Activated T-cell treated with anti-CD3 and anti-CD28 coated beads for 24 hours (primary cell): Measurements from ENCODE around the gene ECT2L.

Source experiments
- DNase-seq: peaks from one replicate; pipeline ENCODE4 v3.0.0-alpha.2; 2020; ENCODE audit warnings: low read depth

ECT2L gene

DNA sequence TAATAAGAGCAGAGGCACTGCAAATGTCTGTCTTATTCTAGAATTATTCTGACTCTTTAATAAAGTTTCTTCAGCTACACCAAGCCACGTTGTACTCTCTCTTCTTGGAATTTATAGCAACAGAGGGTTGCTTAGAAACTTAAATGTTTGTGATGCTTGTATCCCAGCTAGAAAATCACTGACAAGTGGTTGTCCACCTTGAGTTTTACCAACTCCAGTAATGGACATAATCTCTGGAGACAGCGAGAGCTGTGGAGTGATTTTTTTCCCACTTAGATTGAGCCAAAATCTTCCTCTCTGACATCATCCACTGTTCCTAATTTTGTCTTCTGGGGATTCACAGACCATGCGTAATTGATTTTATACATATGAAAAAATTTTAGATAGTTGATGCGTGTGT is 8.0 kb downstream of the ECT2L start:
- no peak for DNase-seq

DNA sequence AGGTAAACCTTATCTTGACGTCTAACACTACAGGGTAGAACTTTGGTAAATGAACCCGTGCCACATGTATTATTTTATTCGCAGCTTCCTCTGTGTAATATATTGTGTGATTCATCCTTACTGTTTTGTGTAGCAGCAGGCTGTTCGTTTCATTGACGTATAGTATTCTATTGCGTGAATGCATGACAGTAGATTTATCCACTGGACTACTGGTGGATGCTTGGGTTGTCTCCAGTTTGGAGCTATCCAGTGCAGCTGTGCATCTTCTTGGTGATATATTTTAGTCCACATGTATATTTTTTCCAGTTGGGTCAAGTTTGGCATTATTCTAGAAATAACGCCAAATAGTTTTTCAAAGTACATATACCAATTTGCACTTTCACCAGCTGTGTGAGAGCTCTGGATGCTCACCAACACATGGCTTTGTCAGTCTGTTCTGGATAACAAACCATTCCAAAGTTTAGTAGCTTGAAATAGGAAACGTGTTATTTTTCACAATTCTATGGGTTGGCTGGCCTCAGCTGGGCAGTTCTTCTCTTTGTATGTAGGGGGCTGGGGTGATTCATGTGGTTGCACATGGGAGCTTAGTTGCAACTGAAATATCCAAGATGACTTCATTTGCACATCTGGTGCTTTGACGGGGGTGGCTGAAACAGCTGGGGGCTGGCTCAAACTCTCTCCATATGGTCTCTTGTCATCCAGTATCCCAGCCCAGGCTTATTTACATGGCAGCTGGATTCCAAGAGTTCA is 9.3 kb downstream of the ECT2L start:
- no peak for DNase-seq

DNA sequence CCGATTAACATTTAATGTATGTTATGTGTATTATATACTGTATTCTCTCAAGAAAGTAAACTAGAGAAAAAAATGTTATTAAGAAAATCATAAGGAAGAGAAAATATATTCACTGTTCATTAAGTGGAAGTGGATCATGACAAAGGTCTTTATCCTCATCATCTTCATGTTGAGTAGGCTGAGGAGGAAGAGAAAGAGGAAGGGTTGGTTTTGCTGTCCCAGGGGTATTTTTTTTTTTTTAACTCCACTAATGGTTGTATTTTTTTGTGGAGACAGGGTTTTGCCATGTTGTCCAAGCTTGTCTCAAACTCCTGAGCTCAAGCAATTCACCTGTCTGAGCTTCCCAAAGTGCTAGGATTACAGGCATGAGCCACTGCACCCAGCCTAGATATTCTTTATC is 11.0 kb downstream of the ECT2L start:
- no peak for DNase-seq

DNA sequence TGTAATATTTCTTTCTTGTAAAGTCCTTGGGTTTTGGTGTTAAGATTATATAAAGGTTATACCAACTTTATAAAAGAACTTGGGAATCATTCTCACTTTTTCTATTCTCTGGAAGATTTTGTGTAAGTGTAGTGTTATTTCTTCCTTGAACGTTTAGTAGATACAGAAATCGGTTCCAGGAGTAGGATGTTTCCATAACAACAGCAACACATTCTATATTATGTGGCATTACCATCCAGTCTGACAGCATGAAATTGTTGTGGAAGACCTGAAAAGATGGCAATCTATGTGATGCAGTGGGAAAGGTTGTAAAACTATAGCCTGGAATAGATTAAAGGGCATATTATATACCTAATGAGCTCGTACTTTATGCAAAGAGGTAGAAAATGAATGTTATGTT is 13.8 kb downstream of the ECT2L start:
- no peak for DNase-seq

DNA sequence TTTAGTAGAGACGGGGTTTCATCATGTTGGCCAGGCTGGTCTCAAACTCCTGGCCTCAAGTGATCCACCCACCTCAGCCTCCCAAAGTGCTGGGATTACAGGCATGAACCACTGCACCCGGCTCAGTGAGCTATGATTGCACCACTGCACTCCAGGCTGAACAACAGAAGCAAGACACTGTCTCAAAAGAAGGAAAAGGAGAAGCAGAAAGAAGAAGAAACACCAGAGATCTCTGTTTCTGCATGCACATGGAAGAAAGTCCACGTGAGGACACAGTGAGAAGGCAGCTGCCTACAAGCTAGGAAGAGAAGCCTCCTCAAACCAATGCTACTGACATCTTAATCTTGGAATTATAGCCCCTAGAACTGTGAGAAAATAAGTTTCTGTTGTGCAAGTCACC is 16.0 kb downstream of the ECT2L start:
- no peak for DNase-seq

DNA sequence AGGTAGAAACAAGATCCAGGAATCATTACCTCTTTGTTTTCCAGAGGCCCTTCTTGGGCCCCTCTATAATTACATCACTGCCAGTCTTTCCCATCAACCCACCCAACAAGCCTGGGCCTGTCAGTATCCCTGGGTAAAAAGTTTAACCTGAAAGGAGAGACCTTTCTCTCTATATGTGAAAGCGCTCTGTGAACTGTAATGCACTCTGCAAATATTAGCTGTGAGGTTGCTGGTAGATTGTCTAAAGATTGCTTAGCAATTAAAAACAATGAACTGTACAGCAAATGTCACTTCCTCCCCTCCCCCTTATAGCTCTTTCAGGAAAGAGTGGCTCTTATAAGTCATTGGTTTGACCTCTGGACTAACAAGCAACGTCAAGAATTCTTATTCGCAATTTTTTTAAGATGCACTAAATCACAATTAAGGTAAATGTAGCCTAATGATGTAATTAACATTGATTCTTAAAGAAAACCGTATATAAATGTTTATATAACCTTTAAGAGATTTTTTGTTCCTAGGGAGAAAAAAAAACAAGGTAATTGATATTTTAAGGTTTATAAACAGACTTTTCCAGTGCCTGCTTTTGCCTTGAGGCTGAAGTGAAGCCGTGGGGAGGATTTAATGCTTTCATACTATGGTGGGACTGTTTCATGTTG is 18.4 kb downstream of the ECT2L start:
- DNase-seq, result no peak

DNA sequence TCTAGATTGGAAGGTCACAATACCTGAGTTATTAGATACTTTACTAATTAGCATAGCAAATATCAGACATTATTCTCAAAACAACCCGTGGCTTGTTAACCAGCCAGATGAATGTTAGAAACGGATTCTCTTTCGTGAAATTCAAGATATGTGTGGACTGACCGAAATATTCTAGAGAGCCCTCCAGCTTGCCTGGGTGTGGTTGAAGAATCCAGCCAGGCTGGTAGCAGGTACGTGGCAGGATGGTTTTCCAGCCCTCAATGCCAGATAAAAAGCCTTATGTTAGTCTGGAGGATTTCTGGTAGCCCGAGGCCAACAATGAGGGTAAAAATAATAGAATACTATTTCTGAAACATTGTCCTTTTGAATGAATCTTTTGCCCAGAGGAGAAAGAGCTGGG is 19.3 kb downstream of the ECT2L start:
- no peak for DNase-seq

DNA sequence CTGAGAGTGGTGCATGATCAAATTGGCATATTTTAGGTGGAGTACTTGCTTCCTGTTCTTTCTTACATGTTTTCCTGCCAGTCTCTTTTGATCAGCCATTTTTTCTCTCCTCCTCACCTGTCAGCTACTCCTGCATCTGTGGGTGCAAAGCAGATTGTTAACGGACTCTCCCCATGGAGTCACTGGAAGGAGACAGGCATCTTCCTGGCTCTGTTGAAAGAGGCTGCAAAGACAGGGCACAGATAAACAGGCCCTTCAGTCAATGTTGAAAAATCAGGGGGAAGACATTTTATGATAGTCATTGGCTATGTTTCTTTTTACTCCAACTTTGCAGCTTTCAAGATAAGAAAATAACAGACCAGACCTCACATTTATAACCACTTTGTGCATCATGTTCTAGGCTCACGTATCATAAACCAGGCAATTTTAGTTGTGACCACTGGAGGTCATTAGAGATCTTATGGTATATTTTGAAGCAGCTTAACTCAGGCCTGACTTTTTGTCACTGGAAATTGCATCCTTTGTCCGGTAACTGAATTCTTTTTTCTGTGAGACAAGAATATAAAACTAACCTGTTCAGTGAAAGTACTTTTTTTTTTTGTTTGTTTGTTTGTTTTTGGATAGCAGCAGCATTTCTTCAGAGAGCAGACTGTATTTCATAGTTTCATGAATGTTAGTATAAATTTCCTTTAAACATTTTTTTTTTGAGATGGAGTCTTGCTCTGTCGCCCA is 20.1 kb downstream of the ECT2L start:
- no peak for DNase-seq

DNA sequence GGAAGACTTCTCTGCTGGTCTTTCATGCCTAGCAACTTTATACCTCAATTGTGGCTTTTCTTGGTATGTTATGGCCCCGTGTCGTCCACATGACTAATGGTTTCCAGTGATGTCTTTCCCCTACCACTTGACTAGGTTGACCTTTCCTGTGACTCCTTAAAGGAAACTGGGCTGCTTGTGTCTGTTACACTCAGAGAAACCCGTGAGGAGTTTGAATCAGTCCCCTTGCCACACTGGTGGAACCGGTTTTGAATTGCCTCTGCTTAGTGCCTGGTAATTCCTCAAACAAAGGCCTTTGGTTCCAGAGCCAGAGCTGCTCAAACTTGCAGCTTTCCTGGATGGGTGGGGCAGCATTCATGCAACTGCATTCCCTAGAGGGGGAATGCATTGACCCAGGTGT is 21.9 kb downstream of the ECT2L start:
- DNase-seq, result no peak

DNA sequence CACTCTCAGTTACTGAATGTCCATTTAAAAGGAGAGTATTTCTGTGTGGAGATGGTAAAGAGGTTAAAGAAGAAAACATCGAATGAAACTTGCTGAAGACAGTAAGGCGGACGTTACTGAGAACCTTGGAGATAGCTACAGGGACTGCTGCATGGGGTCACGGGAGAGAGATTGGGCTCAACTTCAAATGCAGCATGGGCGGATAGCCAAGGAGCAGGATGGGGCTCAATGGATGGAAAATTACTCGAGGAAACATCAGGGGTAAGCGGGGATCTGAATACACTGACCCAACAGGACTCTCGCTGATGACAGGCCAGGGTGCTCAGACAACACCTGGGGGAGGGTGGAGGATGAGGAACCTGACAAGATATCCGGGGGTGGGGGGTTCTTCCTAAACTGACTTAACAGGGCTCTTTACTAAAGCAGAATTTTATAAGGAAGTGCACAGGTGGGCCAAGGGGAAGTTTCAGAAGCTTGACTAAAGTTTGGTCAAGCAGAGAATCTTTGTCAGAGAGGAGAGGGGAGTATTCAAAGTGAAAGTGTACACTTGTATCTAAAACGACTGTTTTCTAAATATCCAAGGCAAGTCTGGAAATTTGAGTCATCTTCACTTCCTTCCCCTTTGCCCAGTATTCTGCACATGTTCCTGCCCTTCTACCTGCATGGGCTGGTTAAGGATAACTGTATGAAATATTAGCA is 22.8 kb downstream of the ECT2L start:
- DNase-seq, result no peak

DNA sequence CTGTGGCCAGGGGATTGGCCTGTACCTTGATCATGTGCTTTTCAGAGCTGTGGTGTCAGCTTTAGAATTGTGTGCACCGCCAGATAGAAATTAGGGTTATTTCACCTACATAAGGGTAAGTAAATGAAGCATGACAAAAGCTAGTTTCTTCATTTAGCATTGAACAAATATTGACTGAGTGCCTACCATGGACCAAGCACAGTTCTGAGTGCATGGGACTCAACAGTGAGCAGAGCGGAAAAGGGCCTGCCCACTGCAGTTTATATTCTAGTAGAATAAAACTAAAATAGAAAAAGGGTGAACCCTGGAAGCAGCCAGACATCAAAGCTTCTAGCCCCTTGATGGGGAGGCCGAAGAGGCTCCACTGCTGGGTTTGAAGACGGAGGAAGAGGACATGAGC is 25.6 kb downstream of the ECT2L start:
- DNase-seq, result no peak

DNA sequence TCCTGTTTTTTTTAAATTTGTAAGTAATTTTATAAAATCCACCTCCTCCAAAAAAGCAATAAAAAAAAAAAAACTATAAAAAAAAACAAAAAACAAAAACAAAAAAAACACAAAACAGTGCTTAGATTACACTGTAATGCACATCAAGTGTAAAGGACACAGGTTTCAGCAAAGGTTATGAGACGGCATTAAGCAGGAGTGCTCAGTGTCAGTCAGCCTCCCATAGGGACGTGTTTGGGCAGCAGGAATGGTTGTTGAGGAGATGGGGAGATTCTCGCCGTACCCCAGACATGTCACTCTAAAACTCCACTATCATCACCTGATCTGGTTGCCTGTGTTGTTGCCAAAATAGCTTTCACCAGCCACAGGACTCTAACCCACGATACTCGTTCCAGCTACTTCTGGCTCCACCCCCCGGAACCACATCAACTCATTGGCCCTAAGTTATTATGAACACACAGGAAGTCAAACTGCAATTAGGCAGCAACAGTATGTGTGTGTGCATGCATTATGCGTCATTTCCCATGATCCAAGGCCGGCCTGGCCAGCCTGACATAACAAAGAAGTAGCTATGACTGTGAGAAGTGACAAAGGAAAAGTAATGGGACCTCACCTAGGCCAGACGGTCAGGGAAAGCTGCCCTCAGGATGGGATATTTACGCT is 28.7 kb downstream of the ECT2L start:
- no peak for DNase-seq

DNA sequence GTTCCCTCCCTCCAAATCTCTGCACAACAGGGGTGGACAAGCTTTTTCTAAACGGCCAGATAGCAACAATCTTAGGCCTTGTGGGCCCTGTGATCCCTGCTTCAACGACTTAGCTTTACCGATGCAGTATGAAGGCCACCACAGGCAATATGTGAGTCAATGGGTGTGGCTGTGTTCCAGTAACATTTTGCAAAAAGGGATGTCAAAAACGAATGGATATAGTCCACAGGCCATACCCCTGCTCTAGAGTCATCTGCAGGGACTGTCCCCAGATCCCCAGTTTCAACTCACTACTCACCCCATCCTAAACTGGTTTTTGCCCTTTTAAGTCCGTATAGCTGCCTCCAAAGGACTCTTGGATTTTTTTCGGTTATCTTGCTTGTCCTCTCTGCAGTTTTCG is 34.4 kb downstream of the ECT2L start:
- no peak for DNase-seq

DNA sequence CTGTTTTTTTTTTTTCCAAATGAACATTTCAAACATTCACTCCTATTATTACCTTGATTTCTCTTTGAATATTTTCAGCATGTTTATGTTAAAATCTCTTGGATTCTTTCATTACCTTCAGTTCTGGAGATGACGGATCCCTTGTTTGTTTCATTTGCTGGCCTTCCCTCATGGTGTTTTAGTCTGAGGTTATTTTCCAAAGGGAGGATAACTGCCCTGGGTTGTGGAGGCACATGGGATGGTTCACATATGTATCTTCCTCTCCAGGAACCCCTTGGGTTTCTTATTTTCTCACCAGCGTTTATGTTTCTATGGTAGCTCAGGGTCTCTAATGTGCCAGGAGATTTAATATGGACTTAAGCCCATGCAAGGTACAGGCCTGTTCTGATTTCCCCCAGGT is 36.3 kb downstream of the ECT2L start:
- DNase-seq, result no peak

DNA sequence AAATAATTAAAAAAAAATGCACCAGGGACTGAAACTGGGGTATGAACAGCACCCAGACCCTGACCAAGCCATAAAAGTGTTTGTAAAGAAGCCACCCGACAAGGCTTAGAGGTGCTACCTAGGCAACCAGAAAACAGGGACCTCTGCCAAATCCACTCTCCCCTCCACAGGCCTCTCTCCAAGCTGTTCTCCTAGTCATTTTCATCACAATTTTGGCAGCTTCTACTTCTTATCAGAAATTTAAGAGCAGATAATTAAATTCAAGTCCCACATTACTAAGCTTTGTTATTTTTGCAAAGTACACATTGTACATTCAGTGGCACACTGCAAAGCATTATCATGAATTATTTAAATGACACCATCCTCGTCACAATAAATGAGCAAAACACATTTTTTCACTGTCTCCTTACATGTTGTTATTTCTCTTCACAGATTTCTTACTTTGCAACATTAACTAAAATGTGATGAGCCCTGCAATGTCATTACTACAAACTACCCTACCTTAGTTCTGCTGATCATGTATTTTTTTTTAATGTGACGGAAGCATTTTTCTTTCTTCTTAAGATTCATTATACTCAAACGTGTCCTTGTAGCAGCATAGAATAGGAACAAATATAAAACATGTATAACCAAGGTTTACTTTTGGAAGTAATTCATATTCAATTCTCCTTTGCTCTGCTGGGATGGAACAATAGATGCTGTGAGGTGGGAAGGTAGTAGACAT is 38.1 kb downstream of the ECT2L start:
- DNase-seq, result no peak

DNA sequence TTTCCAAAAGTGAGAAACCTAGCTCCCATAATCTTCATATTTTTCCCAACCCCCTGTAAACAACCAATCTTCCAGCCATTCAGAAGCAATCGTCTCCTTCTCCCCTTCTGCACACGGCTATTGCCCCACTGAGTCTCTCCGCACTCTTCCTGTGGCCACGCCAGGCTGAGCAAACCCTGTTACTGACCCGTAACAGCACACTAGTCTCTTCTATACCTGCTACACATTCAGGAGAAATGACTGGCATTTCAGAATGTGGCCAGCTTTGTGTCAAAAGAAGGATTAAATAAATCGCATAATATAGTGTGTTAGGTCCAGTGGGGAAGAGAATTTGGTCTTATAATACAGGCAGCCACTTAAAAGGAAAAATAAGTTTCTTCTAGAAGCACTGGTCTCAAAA is 41.4 kb downstream of the ECT2L start:
- no peak for DNase-seq

DNA sequence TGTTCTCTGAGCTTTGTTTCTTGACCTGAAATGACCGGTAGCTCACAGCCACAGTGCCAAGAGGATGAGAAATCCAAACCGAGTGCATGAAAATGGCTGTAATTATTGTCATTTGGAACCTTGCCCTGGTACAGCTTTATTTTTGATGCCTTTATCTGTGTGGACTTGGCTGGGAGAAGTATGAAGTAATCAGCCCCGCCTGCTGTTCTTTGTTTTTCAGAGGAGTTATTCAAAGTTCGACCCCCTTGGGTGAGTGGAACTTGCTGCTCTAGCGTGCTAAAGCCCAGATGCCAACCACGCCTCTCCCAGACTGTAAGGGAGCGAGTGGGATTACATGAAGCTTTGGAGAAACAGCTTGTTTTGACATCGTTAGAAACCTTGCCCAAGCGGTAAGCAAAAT is 48.3 kb downstream of the ECT2L start:
- DNase-seq, result no peak

DNA sequence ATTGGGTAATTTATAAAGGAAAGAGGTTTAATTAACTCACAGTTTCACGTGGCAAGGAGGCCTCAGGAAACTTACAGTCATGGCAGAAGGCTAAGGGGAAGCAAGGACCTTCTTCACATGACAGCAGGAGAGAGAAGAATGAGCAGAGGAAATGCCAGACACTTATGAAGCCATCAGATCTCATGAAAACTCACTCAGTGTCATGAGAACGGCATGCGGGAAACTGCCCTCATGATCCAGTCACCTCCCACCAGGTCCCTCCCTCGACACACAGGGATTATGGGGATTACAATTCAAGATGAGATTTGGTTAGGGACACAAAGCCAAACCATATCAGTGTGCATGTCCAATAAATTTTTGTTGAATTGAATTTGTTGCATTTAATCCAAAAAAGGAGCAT is 52.0 kb downstream of the ECT2L start:
- no peak for DNase-seq

DNA sequence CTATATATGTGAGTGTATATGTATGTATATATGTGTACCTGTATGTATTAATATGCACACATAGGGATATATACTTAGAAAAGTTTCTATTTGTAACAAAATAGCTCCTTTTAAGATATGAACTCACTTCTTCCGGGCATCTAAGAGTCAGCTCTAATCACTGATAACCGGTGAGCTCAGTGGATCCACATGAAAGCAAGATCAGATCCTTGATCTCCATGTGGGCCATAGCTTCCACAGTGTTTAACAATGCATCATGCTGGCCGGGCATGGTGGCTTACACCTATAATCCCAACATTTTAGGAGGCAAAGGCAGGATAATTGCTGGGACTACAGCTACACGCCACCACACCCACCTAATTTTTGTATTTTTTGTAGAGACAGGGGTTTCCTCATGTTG is 52.6 kb downstream of the ECT2L start:
- no peak for DNase-seq

DNA sequence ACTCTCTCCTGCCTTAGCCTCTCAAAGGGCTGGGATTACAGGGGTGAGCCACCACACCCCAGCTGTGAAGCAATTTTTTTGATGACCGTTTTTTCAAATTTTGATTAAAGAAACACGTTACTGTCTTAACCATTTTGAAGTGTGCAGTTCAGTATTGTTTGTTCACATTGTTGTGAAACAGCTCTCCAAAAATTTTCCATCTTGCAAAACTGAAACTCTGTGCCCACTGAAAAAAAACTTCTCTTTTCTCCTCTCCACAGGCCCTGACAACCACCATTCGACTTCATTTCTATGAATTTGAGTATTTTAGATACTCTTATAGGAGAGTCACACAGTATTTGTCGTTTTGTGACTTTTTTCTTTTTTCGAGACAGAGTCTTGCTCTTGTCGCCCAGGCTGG is 53.9 kb downstream of the ECT2L start:
- DNase-seq, result no peak

DNA sequence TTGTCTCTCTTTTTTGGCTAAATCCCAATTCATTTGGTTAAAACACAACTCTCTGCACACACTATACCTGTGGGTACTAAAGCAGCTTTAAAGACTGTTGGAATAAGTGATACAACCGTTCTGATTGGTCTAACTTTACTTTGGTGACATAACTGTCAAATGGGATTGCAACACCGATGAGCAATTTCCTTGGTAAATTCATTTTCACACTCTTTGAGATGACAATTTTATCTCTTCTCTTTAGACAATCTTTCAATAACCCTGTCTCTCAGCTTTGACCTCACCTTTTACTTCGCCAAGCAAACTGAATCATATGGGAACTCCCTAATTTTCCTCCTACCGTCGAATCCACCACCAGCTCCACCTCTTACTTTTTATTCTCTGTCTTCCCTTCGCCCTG is 60.8 kb downstream of the ECT2L start:
- DNase-seq, result no peak

DNA sequence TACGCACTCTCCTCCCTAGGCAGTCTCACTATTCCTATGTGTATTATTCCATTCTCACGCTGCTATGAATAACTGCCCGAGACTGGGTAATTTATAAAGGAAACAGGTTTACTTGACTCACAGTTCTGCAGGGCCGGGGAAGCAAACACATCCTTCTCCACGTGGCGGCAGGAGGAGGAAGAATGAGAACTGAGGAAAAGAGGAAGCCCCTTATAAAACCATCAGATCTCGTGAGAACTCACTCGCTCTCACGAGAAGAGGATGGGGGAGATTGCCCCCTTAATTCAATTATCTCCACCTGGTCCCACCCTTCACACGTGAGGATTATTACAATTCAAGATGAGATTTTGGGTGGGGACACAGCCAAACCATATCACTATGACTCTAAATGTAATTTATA is 61.9 kb downstream of the ECT2L start:
- DNase-seq, result no peak
